NCI-H2107 treated with DMSO at 0.1 percent for 48 hours (cell line): ENCODE data around the gene CDK6.

Source experiments
- DNase-seq: peaks from one replicate; lab custom pipeline; 2025; ENCODE audit not compliant: unreplicated experiment; lab: John Stamatoyannopoulos, UW

CDK6 gene

GRCh38 chr7:92794831-92795230 lies 41.5 kb downstream of the CDK6 start:
- no peak for DNase-seq

- DNase-seq: no peak
These were observed 42.0 kb downstream of the CDK6 start for GRCh38 chr7:92794391-92794790.

GRCh38 chr7:92793656-92794205 lies 42.6 kb downstream of the CDK6 start:
- DNase-seq: no peak

GRCh38 chr7:92790992-92791391 lies 45.4 kb downstream of the CDK6 start:
- DNase-seq: no peak

GRCh38 chr7:92788559-92789183 lies 47.7 kb downstream of the CDK6 start:
- no peak for DNase-seq

- DNase-seq: no peak
These were observed 50.5 kb downstream of the CDK6 start for GRCh38 chr7:92785923-92786322.

- no peak for DNase-seq
These were observed 51.4 kb downstream of the CDK6 start for GRCh38 chr7:92784935-92785334.

- no peak for DNase-seq
These were observed 52.8 kb downstream of the CDK6 start for GRCh38 chr7:92783260-92784201.

- DNase-seq: no peak
These were observed 53.5 kb downstream of the CDK6 start for GRCh38 chr7:92782855-92783254.

- no peak for DNase-seq
These were observed 54.1 kb downstream of the CDK6 start for GRCh38 chr7:92782236-92782635.

GRCh38 chr7:92781117-92781720 lies 55.2 kb downstream of the CDK6 start:
- DNase-seq: no peak

GRCh38 chr7:92778972-92779371 lies 57.4 kb downstream of the CDK6 start:
- DNase-seq: no peak

- DNase-seq: no peak
These were observed 58.4 kb downstream of the CDK6 start for GRCh38 chr7:92777993-92778392.

- DNase-seq: no peak
These were observed 62.6 kb downstream of the CDK6 start for GRCh38 chr7:92773808-92774207.

- no peak for DNase-seq
These were observed 66.5 kb downstream of the CDK6 start for GRCh38 chr7:92769844-92770243.

GRCh38 chr7:92769394-92769699 lies 67.0 kb downstream of the CDK6 start:
- DNase-seq: no peak

GRCh38 chr7:92768501-92769393 lies 67.6 kb downstream of the CDK6 start:
- peak; percentile 51 for DNase-seq

- no peak for DNase-seq
These were observed 68.9 kb downstream of the CDK6 start for GRCh38 chr7:92767437-92767836.

GRCh38 chr7:92766461-92767003 lies 69.8 kb downstream of the CDK6 start:
- DNase-seq: no peak

GRCh38 chr7:92765725-92766124 lies 70.6 kb downstream of the CDK6 start:
- DNase-seq: no peak
